ENCODE results near the gene APRT. TPM values are rescaled to one million over a fixed set of nuclear protein-coding genes. Genes with fewer than 3 reads are reported as not detected.
A peak's percentile ranks its signal among the peaks of the same experiment; 100 is the strongest.

APRT gene
- total RNA-seq, 1 donor from 2014 or later: 312 TPM

GRCh38 chr16:88804173-88804551 lies 7.6 kb downstream of the APRT start:
- intact Hi-C loops (cut with micrococcal nuclease): no loop called here
- Mint-ChIP-seq H3K27ac (peak overlapping the region; percentile 76), H3K9me3 (no peaks in the 10 kb centered on the region), H3K4me1 (peaks cover 12% of the 10 kb centered on the region), H3K4me3 (peak overlapping the region; percentile 83), H3K27me3 (no peaks in the 10 kb centered on the region), H3K36me3 (ENCODE audit: low read depth) (peaks cover 31% of the 10 kb centered on the region)
- DNase-seq: peak; percentile 68

GRCh38 chr16:88803264-88803987 lies 8.3 kb downstream of the APRT start, which contains the start of gene CDT1:
Gene CDT1 (plus strand): TSS chr16:88803789. CDS start chr16:88803832, 43 bp downstream.
- Mint-ChIP-seq H3K9me3 (no peaks in the 10 kb centered on the region), H3K36me3 (ENCODE audit: low read depth) (peaks cover 25% of the 10 kb centered on the region), H3K27me3 (no peaks in the 10 kb centered on the region), H3K4me3 (peak within 1 kb of the TSS; percentile 83), H3K4me1 (peaks cover 13% of the 10 kb centered on the region), H3K27ac (peak within 1 kb of the TSS; percentile 88)
- intact Hi-C loops (cut with micrococcal nuclease): loop anchor here (1.0 kb wide), 1 partner anchor 9 kb away; no protein-coding TSS in a partner anchor
- peak; percentile 97 for DNase-seq

GRCh38 chr16:88800277-88800592 lies 11.5 kb downstream of the APRT start:
- Mint-ChIP-seq H3K9me3 (no peaks in the 10 kb centered on the region), H3K36me3 (ENCODE audit: low read depth) (peaks cover 7% of the 10 kb centered on the region), H3K27ac (peak overlapping the region; percentile 2), H3K4me3 (peak overlapping the region; percentile 10), H3K27me3 (no peaks in the 10 kb centered on the region), H3K4me1 (peaks cover 14% of the 10 kb centered on the region)
- intact Hi-C loops (cut with micrococcal nuclease): no loop called here
- DNase-seq: no peak

- Mint-ChIP-seq H3K27ac (peak overlapping the region; percentile 2), H3K4me1 (peaks cover 19% of the 10 kb centered on the region), H3K36me3 (ENCODE audit: low read depth) (peaks cover 6% of the 10 kb centered on the region), H3K9me3 (no peaks in the 10 kb centered on the region), H3K4me3 (peak overlapping the region; percentile 10), H3K27me3 (no peaks in the 10 kb centered on the region)
- DNase-seq: peak; percentile 84
- intact Hi-C loops (cut with micrococcal nuclease): no loop called here
These were observed 12.0 kb downstream of the APRT start for GRCh38 chr16:88799569-88800276.

GRCh38 chr16:88798772-88799455 lies 12.8 kb downstream of the APRT start:
- DNase-seq: no peak
- no peaks in the 10 kb centered on the region for H3K36me3 Mint-ChIP-seq (ENCODE audit: low read depth)
- intact Hi-C loops (cut with micrococcal nuclease): no loop called here
- no peak overlapping the region for H3K27ac Mint-ChIP-seq
- H3K4me3 Mint-ChIP-seq: no peak overlapping the region
- no peaks in the 10 kb centered on the region for H3K27me3 Mint-ChIP-seq
- peaks cover 22% of the 10 kb centered on the region for H3K4me1 Mint-ChIP-seq
- no peaks in the 10 kb centered on the region for H3K9me3 Mint-ChIP-seq

GRCh38 chr16:88798073-88798472 lies 13.7 kb downstream of the APRT start:
- no peaks in the 10 kb centered on the region for H3K9me3 Mint-ChIP-seq
- DNase-seq: no peak
- no peak overlapping the region for H3K27ac Mint-ChIP-seq
- H3K4me1 Mint-ChIP-seq: peaks cover 25% of the 10 kb centered on the region
- no peaks in the 10 kb centered on the region for H3K27me3 Mint-ChIP-seq
- H3K4me3 Mint-ChIP-seq: no peak overlapping the region
- no peaks in the 10 kb centered on the region for H3K36me3 Mint-ChIP-seq (ENCODE audit: low read depth)
- intact Hi-C loops (cut with micrococcal nuclease): no loop called here

- H3K4me1 Mint-ChIP-seq: peaks cover 33% of the 10 kb centered on the region
- no peak overlapping the region for H3K4me3 Mint-ChIP-seq
- DNase-seq: no peak
- intact Hi-C loops (cut with micrococcal nuclease): no loop called here
- H3K36me3 Mint-ChIP-seq (ENCODE audit: low read depth): no peaks in the 10 kb centered on the region
- H3K9me3 Mint-ChIP-seq: no peaks in the 10 kb centered on the region
- H3K27ac Mint-ChIP-seq: no peak overlapping the region
- H3K27me3 Mint-ChIP-seq: no peaks in the 10 kb centered on the region
These were observed 15.4 kb downstream of the APRT start for GRCh38 chr16:88796278-88796677.

- intact Hi-C loops (cut with micrococcal nuclease): no loop called here
- Mint-ChIP-seq H3K4me3 (no peak overlapping the region), H3K27ac (no peak overlapping the region), H3K27me3 (no peaks in the 10 kb centered on the region), H3K4me1 (peaks cover 36% of the 10 kb centered on the region), H3K9me3 (no peaks in the 10 kb centered on the region), H3K36me3 (ENCODE audit: low read depth) (no peaks in the 10 kb centered on the region)
- DNase-seq: peak; percentile 64
These were observed 18.3 kb downstream of the APRT start for GRCh38 chr16:88793251-88793954.

- DNase-seq: no peak
- intact Hi-C loops (cut with micrococcal nuclease): no loop called here
- H3K4me1 Mint-ChIP-seq: peaks cover 36% of the 10 kb centered on the region
- no peaks in the 10 kb centered on the region for H3K36me3 Mint-ChIP-seq (ENCODE audit: low read depth)
- no peaks in the 10 kb centered on the region for H3K9me3 Mint-ChIP-seq
- peak overlapping the region; percentile 15 for H3K4me3 Mint-ChIP-seq
- peak overlapping the region; percentile 51 for H3K27ac Mint-ChIP-seq
- no peaks in the 10 kb centered on the region for H3K27me3 Mint-ChIP-seq
These were observed 19.0 kb downstream of the APRT start for GRCh38 chr16:88792668-88793250.

- H3K27ac Mint-ChIP-seq: no peak overlapping the region
- intact Hi-C loops (cut with micrococcal nuclease): no loop called here
These were observed 19.6 kb downstream of the APRT start for GRCh38 chr16:88792078-88792550.

GRCh38 chr16:88790312-88791211 lies 21.2 kb downstream of the APRT start:
- DNase-seq: peak; percentile 84

More at GRCh38 chr16:88792078-88792550, 19.6 kb downstream of the APRT start:
- Mint-ChIP-seq H3K4me1 (peaks cover 36% of the 10 kb centered on the region), H3K27me3 (no peaks in the 10 kb centered on the region), H3K9me3 (no peaks in the 10 kb centered on the region), H3K36me3 (ENCODE audit: low read depth) (no peaks in the 10 kb centered on the region), H3K4me3 (no peak overlapping the region)
- DNase-seq: no peak

GRCh38 chr16:88789594-88789993 lies 22.1 kb downstream of the APRT start:
- Mint-ChIP-seq H3K4me3 (peak overlapping the region; percentile 77), H3K9me3 (no peaks in the 10 kb centered on the region), H3K36me3 (ENCODE audit: low read depth) (no peaks in the 10 kb centered on the region), H3K27ac (no peak overlapping the region), H3K4me1 (peaks cover 28% of the 10 kb centered on the region), H3K27me3 (no peaks in the 10 kb centered on the region)
- no peak for DNase-seq
- intact Hi-C loops (cut with micrococcal nuclease): loop anchor here (10.0 kb wide), 1 partner anchor 335 kb away; the partner anchor contains the start of gene ZFPM1

More at GRCh38 chr16:88790312-88791211, 21.2 kb downstream of the APRT start:
- H3K27ac Mint-ChIP-seq: peak overlapping the region; percentile 87
- H3K4me1 Mint-ChIP-seq: peaks cover 36% of the 10 kb centered on the region
- H3K9me3 Mint-ChIP-seq: no peaks in the 10 kb centered on the region
- H3K36me3 Mint-ChIP-seq (ENCODE audit: low read depth): no peaks in the 10 kb centered on the region
- peak overlapping the region; percentile 77 for H3K4me3 Mint-ChIP-seq
- intact Hi-C loops (cut with micrococcal nuclease): no loop called here
- no peaks in the 10 kb centered on the region for H3K27me3 Mint-ChIP-seq
